PC-3 (cell line): ENCODE measurements around the gene CHD6. TPM values are rescaled to one million over a fixed set of nuclear protein-coding genes. Genes with fewer than 3 reads are reported as not detected.

Source experiments
- ATAC-seq: fragments of 200-7000 bp; cut with Tn5 transposase; 2 replicates; pipeline ENCODE4 v1.9.1; 2020; ENCODE audit warnings: mild to moderate bottlenecking, moderate library complexity
- BruUV-seq: library from RNA; stranded (reverse); fragments of 400-500 nt; replicated peaks from 2 replicates; lab custom pipeline; 2021; lab: Mats Ljungman, UMichigan
- CTCF ChIA-PET: fragments of 300-600 bp; sonication (Branson Sonifier 250); formaldehyde crosslinking; loops from one replicate; lab custom pipeline; 2022; ENCODE audit warnings: antibody characterized with exemption; lab: Charles Lee
- POLR2A ChIA-PET: fragments of 300-600 bp; sonication (Branson Sonifier 250); formaldehyde crosslinking; loops from one replicate; lab custom pipeline; 2022; ENCODE audit warnings: antibody characterized with exemption; ENCODE audit not compliant: unreplicated experiment; lab: Charles Lee
- DNase-seq: peaks from one replicate; pipeline ENCODE4 v3.0.0-alpha.2; 2015
- H2AFZ ChIP-seq: fragments of 300-600 bp; sonication (generic); 2 replicates; pipeline ENCODE4 v1.6.0; 2016; ENCODE audit warnings: antibody characterized with exemption, low read length
- H3F3A ChIP-seq: fragments of 300-600 bp; sonication (generic); one replicate; pipeline ENCODE4 v1.6.0; 2017; ENCODE audit warnings: antibody characterized with exemption, low read length, control low read depth, mild to moderate bottlenecking; ENCODE audit not compliant: unreplicated experiment
- H3K27ac ChIP-seq: fragments of 300-600 bp; sonication (generic); 2 replicates; pipeline ENCODE4 v1.5.1; 2016; ENCODE audit warnings: mild to moderate bottlenecking, low read length
- H3K27me3 ChIP-seq: fragments of 300-600 bp; sonication (generic); 2 replicates; pipeline ENCODE4 v1.6.1; 2016; ENCODE audit warnings: low read length, mixed read lengths
- H3K36me3 ChIP-seq: fragments of 300-600 bp; sonication (generic); 2 replicates; pipeline ENCODE4 v1.6.1; 2016; ENCODE audit warnings: low read depth, mixed run types, low read length, mixed read lengths
- H3K4me1 ChIP-seq: fragments of 300-600 bp; sonication (generic); 2 replicates; pipeline ENCODE4 v1.5.1; 2016; ENCODE audit warnings: low read length; ENCODE audit not compliant: insufficient read depth
- H3K4me2 ChIP-seq: fragments of 300-600 bp; sonication (generic); 2 replicates; pipeline ENCODE4 v1.6.0; 2016; ENCODE audit warnings: low read length
- H3K4me3 ChIP-seq: fragments of 300-600 bp; sonication (generic); 2 replicates; pipeline ENCODE4 v1.5.1; 2016; ENCODE audit warnings: mild to moderate bottlenecking, low read length, mixed read lengths
- H3K79me2 ChIP-seq: fragments of 300-600 bp; sonication (generic); 2 replicates; pipeline ENCODE4 v1.6.1; 2017; ENCODE audit warnings: low read length, mixed read lengths
- H3K9ac ChIP-seq: fragments of 300-600 bp; sonication (generic); 2 replicates; pipeline ENCODE4 v1.6.0; 2016; ENCODE audit warnings: mild to moderate bottlenecking, low read length
- H3K9me2 ChIP-seq: fragments of 300-600 bp; sonication (generic); replicated peaks from 2 replicates; pipeline ENCODE4 v1.6.1; 2016; ENCODE audit warnings: mixed run types, low read length, mixed read lengths
- H3K9me3 ChIP-seq: fragments of 300-600 bp; sonication (generic); 2 replicates; pipeline ENCODE4 v1.6.1; 2016; ENCODE audit warnings: low read length, mixed read lengths
- H4K20me1 ChIP-seq: fragments of 300-600 bp; sonication (generic); 2 replicates; pipeline ENCODE4 v1.6.1; 2016; ENCODE audit warnings: low read length, mixed read lengths
- CTCF ChIP-seq: fragments of 300-600 bp; sonication (generic); conservative IDR thresholded peaks from 2 replicates; pipeline ENCODE4 v1.5.1; 2017; ENCODE audit warnings: antibody characterized with exemption, low read depth, mild to moderate bottlenecking, low read length
- EZH2 ChIP-seq: fragments of 300-600 bp; sonication (generic); IDR thresholded peaks from one replicate; pipeline ENCODE4 v1.6.1; 2017; ENCODE audit warnings: antibody characterized with exemption, mild to moderate bottlenecking, low read length; ENCODE audit not compliant: unreplicated experiment
- EZH2phosphoT487 ChIP-seq: fragments of 300-600 bp; sonication (generic); IDR thresholded peaks from 2 replicates; pipeline ENCODE4 v1.6.1; 2018; ENCODE audit warnings: mild to moderate bottlenecking, antibody characterized with exemption, low read length, borderline replicate concordance
- intact Hi-C: fragments of 100-400 bp; cut with micrococcal nuclease; formaldehyde crosslinking; loops from 2 replicates; pipeline ENCODE4 v1.9.0; 2023
- total RNA-seq: library from RNA; depleted of rRNA; stranded (reverse); fragments of >200 nt; gene quantifications from 2 replicates; pipeline ENCODE4 v1.2.3, GENCODE V29; 2014

The CHD6 gene
- total RNA-seq, 1 experiment from 2014 or later, result 19.5 TPM

- TF ChIP-seq EZH2phosphoT487 (no peak), CTCF (no peak), EZH2 (no peak)
- H3K27ac ChIP-seq, result no peak overlapping the region
- H3K27me3 ChIP-seq, result no peaks in the 10 kb centered on the region
- no peak overlapping the region for H3K9ac ChIP-seq
- ChIA-PET CTCF (no interaction called here), POLR2A (no interaction called here)
- H2AFZ ChIP-seq, result no peak overlapping the region
- no peaks in the 10 kb centered on the region for H4K20me1 ChIP-seq
- no TSS peak for BruUV-seq
- H3K4me2 ChIP-seq, result no peak overlapping the region
- DNase-seq, result no peak
- ATAC-seq, result no peak
- no peak overlapping the region for H3K4me3 ChIP-seq
- H3K4me1 ChIP-seq, result no peaks in the 10 kb centered on the region
- no peaks in the 10 kb centered on the region for H3K79me2 ChIP-seq
- no peaks in the 10 kb centered on the region for H3K9me3 ChIP-seq
- H3K9me2 ChIP-seq, result no peaks in the 10 kb centered on the region
- intact Hi-C loops, result no loop called here
- H3K36me3 ChIP-seq, result peaks cover 9% of the 10 kb centered on the region; the same call in 1 of the 2 replicates
- no peaks in the 10 kb centered on the region for H3F3A ChIP-seq
Observed at GRCh38 chr20:41507851-41508250, 110.3 kb downstream of the CHD6 start.

- TF ChIP-seq CTCF (no peak), EZH2phosphoT487 (no peak), EZH2 (no peak)
- no peaks in the 10 kb centered on the region for H3K4me1 ChIP-seq
- no peak overlapping the region for H3K4me3 ChIP-seq
- H3F3A ChIP-seq, result no peaks in the 10 kb centered on the region
- no peak overlapping the region for H3K27ac ChIP-seq
- no peaks in the 10 kb centered on the region for H3K9me2 ChIP-seq
- H3K4me2 ChIP-seq, result no peak overlapping the region
- no peaks in the 10 kb centered on the region for H3K79me2 ChIP-seq
- no peaks in the 10 kb centered on the region for H4K20me1 ChIP-seq
- ChIA-PET CTCF (no interaction called here), POLR2A (no interaction called here)
- intact Hi-C loops, result no loop called here
- H2AFZ ChIP-seq, result no peak overlapping the region
- H3K9me3 ChIP-seq, result no peaks in the 10 kb centered on the region
- BruUV-seq, result no TSS peak
- DNase-seq (no peak), ATAC-seq (no peak)
- H3K27me3 ChIP-seq, result no peaks in the 10 kb centered on the region
- peaks cover 9% of the 10 kb centered on the region; the same call in 1 of the 2 replicates for H3K36me3 ChIP-seq
- H3K9ac ChIP-seq, result no peak overlapping the region
Observed at GRCh38 chr20:41507436-41507835, 110.7 kb downstream of the CHD6 start.

GRCh38 chr20:41506192-41506915, 111.8 kb downstream of the CHD6 start:
- no peak overlapping the region for H3K27ac ChIP-seq
- H3K9me3 ChIP-seq, result no peaks in the 10 kb centered on the region
- H3K9me2 ChIP-seq, result no peaks in the 10 kb centered on the region
- H2AFZ ChIP-seq, result no peak overlapping the region
- no peak overlapping the region for H3K4me2 ChIP-seq
- no peak overlapping the region for H3K4me3 ChIP-seq
- H3K9ac ChIP-seq, result no peak overlapping the region
- intact Hi-C loops, result no loop called here
- H3K36me3 ChIP-seq, result peaks cover 9% of the 10 kb centered on the region; the same call in 1 of the 2 replicates
- no peak for ATAC-seq
- ChIA-PET POLR2A (no interaction called here), CTCF (no interaction called here)
- H3K4me1 ChIP-seq, result no peaks in the 10 kb centered on the region
- H3F3A ChIP-seq, result no peaks in the 10 kb centered on the region
- no peaks in the 10 kb centered on the region for H4K20me1 ChIP-seq
- DNase-seq, result no peak
- H3K27me3 ChIP-seq, result no peaks in the 10 kb centered on the region
- H3K79me2 ChIP-seq, result no peaks in the 10 kb centered on the region
- no TSS peak for BruUV-seq
- TF ChIP-seq CTCF, result no peak
- no peak for TF ChIP-seq EZH2
- TF ChIP-seq EZH2phosphoT487, result no peak
